A673 (cell line): Measurements from ENCODE around the gene ZMYND19.

Experiments used
- EZH2 ChIP-seq: fragments of 200-600 bp; sonication (generic); IDR thresholded peaks from 2 replicates; pipeline ENCODE4 v1.6.1; 2017; ENCODE audit warnings: borderline replicate concordance, low read depth, mild to moderate bottlenecking, mixed read lengths, antibody characterized with exemption, low read length; ENCODE audit not compliant: poor library complexity, severe bottlenecking
- TF ChIP-seq, protein P1 (sequence below): fragments of 300-800, 200-600 bp; sonication (generic); conservative IDR thresholded peaks from 2 replicates; pipeline ENCODE4 v1.5.1; 2017; ENCODE audit warnings: low read depth, mild to moderate bottlenecking, antibody characterized with exemption, low read length, moderate library complexity, mixed read lengths

DNA sequence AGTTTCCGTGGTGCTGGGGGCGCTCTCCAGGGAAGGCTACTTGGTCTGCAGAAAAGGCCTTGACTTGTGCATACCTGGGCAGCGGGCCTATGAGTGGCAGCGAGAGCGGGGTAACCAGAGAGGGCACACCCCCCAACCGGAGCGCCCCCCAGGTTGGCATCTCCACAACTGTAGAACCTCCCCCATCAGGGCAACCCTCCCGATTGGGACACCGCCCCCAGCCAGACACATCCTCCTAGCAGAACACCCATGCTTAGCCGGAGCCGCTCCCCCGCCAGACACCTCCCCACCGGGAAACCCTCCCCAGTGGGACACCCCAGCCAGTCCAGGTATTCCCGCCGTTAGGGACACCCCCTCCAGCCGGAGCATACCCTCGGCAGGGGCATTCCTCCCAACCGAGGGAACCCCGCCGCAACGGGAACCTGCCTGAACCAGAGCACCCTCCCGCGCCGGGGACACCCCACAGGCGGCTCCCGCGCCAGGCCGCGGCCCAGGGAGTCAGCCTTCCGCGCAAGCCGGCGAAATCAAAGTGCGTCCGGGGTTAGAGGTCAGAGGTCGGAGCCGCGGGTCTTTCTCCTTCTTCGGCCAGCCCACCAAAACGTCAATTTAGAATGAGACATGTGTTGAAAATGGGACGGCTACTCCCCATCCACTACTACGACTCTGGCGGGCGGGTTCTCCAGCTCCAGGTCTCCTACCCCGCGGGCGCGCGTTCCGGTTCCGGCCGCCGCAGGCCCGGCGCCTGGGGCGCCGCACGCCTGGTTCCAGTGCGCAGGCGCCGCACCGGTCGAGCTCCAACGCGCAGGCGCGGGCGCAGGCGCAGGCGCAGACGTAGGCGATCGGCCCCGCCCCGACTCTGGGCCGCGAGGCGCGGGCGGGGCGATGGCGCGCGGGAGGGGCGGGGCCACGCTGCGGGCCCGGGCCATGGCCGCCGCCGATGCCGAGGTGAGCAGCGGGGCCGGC lies 28.1 kb upstream of the ZMYND19 start, which contains the start of gene EHMT1:
- TF ChIP-seq, protein P1, sequence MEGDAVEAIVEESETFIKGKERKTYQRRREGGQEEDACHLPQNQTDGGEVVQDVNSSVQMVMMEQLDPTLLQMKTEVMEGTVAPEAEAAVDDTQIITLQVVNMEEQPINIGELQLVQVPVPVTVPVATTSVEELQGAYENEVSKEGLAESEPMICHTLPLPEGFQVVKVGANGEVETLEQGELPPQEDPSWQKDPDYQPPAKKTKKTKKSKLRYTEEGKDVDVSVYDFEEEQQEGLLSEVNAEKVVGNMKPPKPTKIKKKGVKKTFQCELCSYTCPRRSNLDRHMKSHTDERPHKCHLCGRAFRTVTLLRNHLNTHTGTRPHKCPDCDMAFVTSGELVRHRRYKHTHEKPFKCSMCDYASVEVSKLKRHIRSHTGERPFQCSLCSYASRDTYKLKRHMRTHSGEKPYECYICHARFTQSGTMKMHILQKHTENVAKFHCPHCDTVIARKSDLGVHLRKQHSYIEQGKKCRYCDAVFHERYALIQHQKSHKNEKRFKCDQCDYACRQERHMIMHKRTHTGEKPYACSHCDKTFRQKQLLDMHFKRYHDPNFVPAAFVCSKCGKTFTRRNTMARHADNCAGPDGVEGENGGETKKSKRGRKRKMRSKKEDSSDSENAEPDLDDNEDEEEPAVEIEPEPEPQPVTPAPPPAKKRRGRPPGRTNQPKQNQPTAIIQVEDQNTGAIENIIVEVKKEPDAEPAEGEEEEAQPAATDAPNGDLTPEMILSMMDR: no peak
- no peak for TF ChIP-seq EZH2
